WTC11 (cell line): ENCODE data around the gene IL1RAPL2. TPM values are rescaled to one million over a fixed set of nuclear protein-coding genes. Genes with fewer than 3 reads are reported as not detected.

Source experiments
- ATAC-seq: fragments of 200-7000 bp; cut with Tn5 transposase; 2 replicates; pipeline ENCODE4 v1.10.0; 2021; ENCODE audit warnings: mild to moderate bottlenecking, moderate library complexity
- CTCF ChIA-PET: fragments of 300-600 bp; sonication (Branson Sonifier 250); formaldehyde crosslinking; loops from one replicate; lab custom pipeline; 2021; ENCODE audit warnings: antibody characterized with exemption; lab: Charles Lee
- POLR2A ChIA-PET: fragments of 350-600 bp; sonication (Branson Sonifier 250); formaldehyde crosslinking; loops from one replicate; lab custom pipeline; 2021; ENCODE audit warnings: antibody characterized with exemption; lab: Charles Lee
- DNase-seq: peaks from one replicate; pipeline ENCODE4 v3.0.0; 2021; ENCODE audit warnings: low spot score
- H3K27ac Mint-ChIP-seq: 2 replicates; pipeline ENCODE4 v1.8.0; 2021; ENCODE audit warnings: mixed read lengths
- H3K27me3 Mint-ChIP-seq: 2 replicates; pipeline ENCODE4 v1.8.0; 2021; ENCODE audit warnings: low read depth, mild to moderate bottlenecking, moderate library complexity, mixed read lengths
- H3K36me3 Mint-ChIP-seq: 2 replicates; pipeline ENCODE4 v1.8.0; 2021; ENCODE audit warnings: mixed read lengths
- H3K4me1 Mint-ChIP-seq: 2 replicates; pipeline ENCODE4 v1.8.0; 2022; ENCODE audit warnings: mixed read lengths
- H3K4me3 Mint-ChIP-seq: 2 replicates; pipeline ENCODE4 v1.8.0; 2021; ENCODE audit warnings: mild to moderate bottlenecking, moderate library complexity, mixed read lengths
- H3K9me3 Mint-ChIP-seq: 2 replicates; pipeline ENCODE4 v1.8.0; 2021; ENCODE audit warnings: mixed read lengths
- ELF4 ChIP-seq: sonication (generic); formaldehyde crosslinking; IDR thresholded peaks from 2 replicates; pipeline ENCODE4 v1.8.1; 2022; ENCODE audit warnings: low read depth, mild to moderate bottlenecking, moderate library complexity, missing genetic modification reagents
- FOXJ3 ChIP-seq: sonication (generic); formaldehyde crosslinking; IDR thresholded peaks from 2 replicates; pipeline ENCODE4 v1.9.0; 2021; ENCODE audit warnings: missing genetic modification reagents, mild to moderate bottlenecking, borderline replicate concordance
- GRHL2 ChIP-seq: fragments of 250-450 bp; sonication (Bioruptor Pico); IDR thresholded peaks from 2 replicates; pipeline ENCODE4 v1.8.0; 2022; ENCODE audit warnings: mild to moderate bottlenecking, moderate library complexity; ENCODE audit not compliant: insufficient replicate concordance, severe bottlenecking
- HMGA2 ChIP-seq: fragments of 250-450 bp; sonication (Bioruptor Pico); IDR thresholded peaks from 2 replicates; pipeline ENCODE4 v1.4.0; 2021; ENCODE audit warnings: mild to moderate bottlenecking, moderate library complexity
- JUN ChIP-seq: sonication (generic); formaldehyde crosslinking; IDR thresholded peaks from 2 replicates; pipeline ENCODE4 v1.8.0; 2023; ENCODE audit warnings: mild to moderate bottlenecking, missing genetic modification reagents
- MYBL2 ChIP-seq: sonication (generic); formaldehyde crosslinking; IDR thresholded peaks from 2 replicates; pipeline ENCODE4 v1.8.1; 2023; ENCODE audit warnings: mild to moderate bottlenecking, moderate library complexity, missing genetic modification reagents
- NFE2L1 ChIP-seq: sonication (generic); formaldehyde crosslinking; IDR thresholded peaks from 2 replicates; pipeline ENCODE4 v1.8.1; 2023; ENCODE audit warnings: missing genetic modification reagents
- NR2C2 ChIP-seq: sonication (generic); formaldehyde crosslinking; IDR thresholded peaks from 2 replicates; pipeline ENCODE4 v1.8.0; 2022; ENCODE audit warnings: mild to moderate bottlenecking, missing genetic modification reagents
- RORB ChIP-seq: fragments of 250-450 bp; sonication (Bioruptor Pico); IDR thresholded peaks from 2 replicates; pipeline ENCODE4 v1.9.0; 2021; ENCODE audit warnings: mild to moderate bottlenecking
- TCF7 ChIP-seq: sonication (generic); formaldehyde crosslinking; IDR thresholded peaks from 2 replicates; pipeline ENCODE4 v1.8.0; 2022; ENCODE audit warnings: mild to moderate bottlenecking, low read depth, missing genetic modification reagents, moderate library complexity
- TP53 ChIP-seq: sonication (generic); formaldehyde crosslinking; IDR thresholded peaks from 2 replicates; pipeline ENCODE4 v1.8.1; 2023; ENCODE audit warnings: mild to moderate bottlenecking, missing genetic modification reagents
- ZNF121 ChIP-seq: sonication (generic); formaldehyde crosslinking; IDR thresholded peaks from 2 replicates; pipeline ENCODE4 v1.8.0; 2023; ENCODE audit warnings: missing genetic modification reagents
- ZNF416 ChIP-seq: fragments of 250-450 bp; sonication (Bioruptor Pico); IDR thresholded peaks from 2 replicates; pipeline ENCODE4 v1.9.0; 2021; ENCODE audit warnings: mild to moderate bottlenecking, inconsistent platforms
- total RNA-seq: library from RNA; stranded (reverse); gene quantifications from 3 replicates; pipeline ENCODE4 v1.2.3, GENCODE V29; 2021
- TF ChIP-seq, protein P1 (sequence below): sonication (generic); formaldehyde crosslinking; IDR thresholded peaks from 2 replicates; pipeline ENCODE4 v1.8.1; 2022; ENCODE audit warnings: low read depth, mild to moderate bottlenecking, moderate library complexity, missing genetic modification reagents, borderline replicate concordance
- TF ChIP-seq, protein P2 (sequence below): sonication (generic); formaldehyde crosslinking; IDR thresholded peaks from 2 replicates; pipeline ENCODE4 v1.8.1; 2023; ENCODE audit warnings: mild to moderate bottlenecking, moderate library complexity, missing genetic modification reagents
- TF ChIP-seq, protein P3 (sequence below): fragments of 200-600 bp; IDR thresholded peaks from 2 replicates; pipeline ENCODE4 v1.8.0; 2022; ENCODE audit warnings: antibody characterized with exemption
- TF ChIP-seq, protein P4 (sequence below): fragments of 250-450 bp; sonication (Bioruptor Pico); IDR thresholded peaks from 2 replicates; pipeline ENCODE4 v1.9.0; 2021; ENCODE audit warnings: moderate library complexity, mild to moderate bottlenecking, inconsistent platforms, borderline replicate concordance
- TF ChIP-seq, protein P5 (sequence below): sonication (generic); formaldehyde crosslinking; IDR thresholded peaks from 2 replicates; pipeline ENCODE4 v1.8.0; 2023; ENCODE audit warnings: missing genetic modification reagents
- TF ChIP-seq, protein P6 (sequence below): sonication (generic); formaldehyde crosslinking; IDR thresholded peaks from 2 replicates; pipeline ENCODE4 v1.8.1; 2023; ENCODE audit warnings: mild to moderate bottlenecking, missing genetic modification reagents, moderate library complexity
- TF ChIP-seq, protein P7 (sequence below): sonication (generic); formaldehyde crosslinking; IDR thresholded peaks from 2 replicates; pipeline ENCODE4 v1.8.1; 2022; ENCODE audit warnings: mild to moderate bottlenecking, missing genetic modification reagents, moderate library complexity, borderline replicate concordance
- TF ChIP-seq, protein P8 (sequence below): sonication (generic); formaldehyde crosslinking; IDR thresholded peaks from 2 replicates; pipeline ENCODE4 v1.8.0; 2022; ENCODE audit warnings: mild to moderate bottlenecking, missing genetic modification reagents
- TF ChIP-seq, protein P9 (sequence below): sonication (generic); formaldehyde crosslinking; IDR thresholded peaks from 2 replicates; pipeline ENCODE4 v1.8.0; 2022; ENCODE audit warnings: missing genetic modification reagents
- TF ChIP-seq, protein P10 (sequence below): sonication (generic); formaldehyde crosslinking; IDR thresholded peaks from 2 replicates; pipeline ENCODE4 v1.8.1; 2023; ENCODE audit warnings: mild to moderate bottlenecking, missing genetic modification reagents, moderate library complexity

Gene IL1RAPL2
- total RNA-seq, 1 experiment from 2014 or later, result 0.09 TPM

DNA sequence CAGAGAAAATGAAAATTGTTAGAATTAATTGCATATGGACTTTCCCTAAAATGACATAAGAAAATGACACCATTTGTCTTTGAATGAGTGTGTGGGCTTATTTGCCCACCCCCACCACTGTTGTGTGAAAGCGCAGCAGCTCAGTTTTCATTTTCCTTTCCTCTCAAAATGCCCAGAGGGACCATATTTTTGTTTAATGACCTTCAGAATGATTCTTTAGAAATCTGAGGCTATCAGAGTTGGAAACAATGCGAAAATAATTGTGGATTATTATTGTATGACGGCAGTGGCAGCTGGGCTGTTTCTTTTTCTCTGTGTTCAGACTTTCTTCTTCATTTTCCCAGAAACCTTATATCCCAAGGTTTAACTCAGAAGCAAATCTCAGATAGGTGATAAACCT is 699.1 kb downstream of the IL1RAPL2 start (continued):
- TF ChIP-seq, protein P1, sequence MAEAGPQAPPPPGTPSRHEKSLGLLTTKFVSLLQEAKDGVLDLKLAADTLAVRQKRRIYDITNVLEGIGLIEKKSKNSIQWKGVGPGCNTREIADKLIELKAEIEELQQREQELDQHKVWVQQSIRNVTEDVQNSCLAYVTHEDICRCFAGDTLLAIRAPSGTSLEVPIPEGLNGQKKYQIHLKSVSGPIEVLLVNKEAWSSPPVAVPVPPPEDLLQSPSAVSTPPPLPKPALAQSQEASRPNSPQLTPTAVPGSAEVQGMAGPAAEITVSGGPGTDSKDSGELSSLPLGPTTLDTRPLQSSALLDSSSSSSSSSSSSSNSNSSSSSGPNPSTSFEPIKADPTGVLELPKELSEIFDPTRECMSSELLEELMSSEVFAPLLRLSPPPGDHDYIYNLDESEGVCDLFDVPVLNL, result no peak
- no peak for TF ChIP-seq NFE2L1
- TF ChIP-seq, protein P2, sequence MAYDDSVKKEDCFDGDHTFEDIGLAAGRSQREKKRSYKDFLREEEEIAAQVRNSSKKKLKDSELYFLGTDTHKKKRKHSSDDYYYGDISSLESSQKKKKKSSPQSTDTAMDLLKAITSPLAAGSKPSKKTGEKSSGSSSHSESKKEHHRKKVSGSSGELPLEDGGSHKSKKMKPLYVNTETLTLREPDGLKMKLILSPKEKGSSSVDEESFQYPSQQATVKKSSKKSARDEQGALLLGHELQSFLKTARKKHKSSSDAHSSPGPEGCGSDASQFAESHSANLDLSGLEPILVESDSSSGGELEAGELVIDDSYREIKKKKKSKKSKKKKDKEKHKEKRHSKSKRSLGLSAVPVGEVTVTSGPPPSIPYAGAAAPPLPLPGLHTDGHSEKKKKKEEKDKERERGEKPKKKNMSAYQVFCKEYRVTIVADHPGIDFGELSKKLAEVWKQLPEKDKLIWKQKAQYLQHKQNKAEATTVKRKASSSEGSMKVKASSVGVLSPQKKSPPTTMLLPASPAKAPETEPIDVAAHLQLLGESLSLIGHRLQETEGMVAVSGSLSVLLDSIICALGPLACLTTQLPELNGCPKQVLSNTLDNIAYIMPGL (CRISPR knock-in tag), result no peak
- TF ChIP-seq, all 79 proteins: peak for 0

DNA sequence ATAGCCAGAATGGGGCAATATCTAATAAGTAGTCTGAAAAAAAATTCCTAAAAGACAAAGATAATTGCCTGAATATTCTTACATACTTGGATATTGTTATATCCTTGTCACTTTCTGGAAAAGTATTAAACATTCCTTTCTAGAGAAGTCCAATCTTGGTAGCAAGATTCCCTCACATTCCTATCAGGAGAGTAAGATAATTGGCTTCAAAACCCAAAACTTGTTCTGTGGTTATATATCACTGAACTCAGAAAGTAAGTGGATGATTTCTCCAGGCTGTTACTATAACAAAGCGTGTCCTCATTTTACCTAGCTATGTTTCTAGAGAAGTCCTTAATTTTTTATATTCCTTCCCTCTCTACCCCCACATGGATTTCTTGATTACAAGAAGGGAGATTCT is 700.5 kb downstream of the IL1RAPL2 start:
- no peak overlapping the region for H3K4me3 Mint-ChIP-seq
- CTCF ChIA-PET, result no interaction called here
- no peaks in the 10 kb centered on the region for H3K36me3 Mint-ChIP-seq

More for the DNA sequence above, 700.5 kb downstream of the IL1RAPL2 start:
- Mint-ChIP-seq H3K27ac (no peak overlapping the region), H3K4me1 (peaks cover 3% of the 10 kb centered on the region; the same call in 1 of the 2 replicates), H3K27me3 (no peaks in the 10 kb centered on the region), H3K9me3 (no peaks in the 10 kb centered on the region)
- ATAC-seq (no peak), DNase-seq (no peak)
- no peak for TF ChIP-seq NR2C2 (CRISPR knock-in tag)
- TF ChIP-seq, protein P3, sequence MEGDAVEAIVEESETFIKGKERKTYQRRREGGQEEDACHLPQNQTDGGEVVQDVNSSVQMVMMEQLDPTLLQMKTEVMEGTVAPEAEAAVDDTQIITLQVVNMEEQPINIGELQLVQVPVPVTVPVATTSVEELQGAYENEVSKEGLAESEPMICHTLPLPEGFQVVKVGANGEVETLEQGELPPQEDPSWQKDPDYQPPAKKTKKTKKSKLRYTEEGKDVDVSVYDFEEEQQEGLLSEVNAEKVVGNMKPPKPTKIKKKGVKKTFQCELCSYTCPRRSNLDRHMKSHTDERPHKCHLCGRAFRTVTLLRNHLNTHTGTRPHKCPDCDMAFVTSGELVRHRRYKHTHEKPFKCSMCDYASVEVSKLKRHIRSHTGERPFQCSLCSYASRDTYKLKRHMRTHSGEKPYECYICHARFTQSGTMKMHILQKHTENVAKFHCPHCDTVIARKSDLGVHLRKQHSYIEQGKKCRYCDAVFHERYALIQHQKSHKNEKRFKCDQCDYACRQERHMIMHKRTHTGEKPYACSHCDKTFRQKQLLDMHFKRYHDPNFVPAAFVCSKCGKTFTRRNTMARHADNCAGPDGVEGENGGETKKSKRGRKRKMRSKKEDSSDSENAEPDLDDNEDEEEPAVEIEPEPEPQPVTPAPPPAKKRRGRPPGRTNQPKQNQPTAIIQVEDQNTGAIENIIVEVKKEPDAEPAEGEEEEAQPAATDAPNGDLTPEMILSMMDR, result no peak
- TF ChIP-seq, protein P4, sequence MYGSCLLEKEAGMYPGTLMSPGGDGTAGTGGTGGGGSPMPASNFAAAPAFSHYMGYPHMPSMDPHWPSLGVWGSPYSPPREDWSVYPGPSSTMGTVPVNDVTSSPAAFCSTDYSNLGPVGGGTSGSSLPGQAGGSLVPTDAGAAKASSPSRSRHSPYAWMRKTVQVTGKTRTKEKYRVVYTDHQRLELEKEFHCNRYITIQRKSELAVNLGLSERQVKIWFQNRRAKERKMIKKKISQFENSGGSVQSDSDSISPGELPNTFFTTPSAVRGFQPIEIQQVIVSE (CRISPR knock-in tag), result no peak
- TF ChIP-seq JUN (CRISPR knock-in tag), result no peak
- TF ChIP-seq TP53, result no peak
- TF ChIP-seq MYBL2 (CRISPR knock-in tag), result no peak
- TF ChIP-seq HMGA2, result no peak
- TF ChIP-seq, protein P5, sequence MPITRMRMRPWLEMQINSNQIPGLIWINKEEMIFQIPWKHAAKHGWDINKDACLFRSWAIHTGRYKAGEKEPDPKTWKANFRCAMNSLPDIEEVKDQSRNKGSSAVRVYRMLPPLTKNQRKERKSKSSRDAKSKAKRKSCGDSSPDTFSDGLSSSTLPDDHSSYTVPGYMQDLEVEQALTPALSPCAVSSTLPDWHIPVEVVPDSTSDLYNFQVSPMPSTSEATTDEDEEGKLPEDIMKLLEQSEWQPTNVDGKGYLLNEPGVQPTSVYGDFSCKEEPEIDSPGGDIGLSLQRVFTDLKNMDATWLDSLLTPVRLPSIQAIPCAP (CRISPR knock-in tag), result no peak
- no peak for TF ChIP-seq FOXJ3 (CRISPR knock-in tag)
- TF ChIP-seq, protein P6, sequence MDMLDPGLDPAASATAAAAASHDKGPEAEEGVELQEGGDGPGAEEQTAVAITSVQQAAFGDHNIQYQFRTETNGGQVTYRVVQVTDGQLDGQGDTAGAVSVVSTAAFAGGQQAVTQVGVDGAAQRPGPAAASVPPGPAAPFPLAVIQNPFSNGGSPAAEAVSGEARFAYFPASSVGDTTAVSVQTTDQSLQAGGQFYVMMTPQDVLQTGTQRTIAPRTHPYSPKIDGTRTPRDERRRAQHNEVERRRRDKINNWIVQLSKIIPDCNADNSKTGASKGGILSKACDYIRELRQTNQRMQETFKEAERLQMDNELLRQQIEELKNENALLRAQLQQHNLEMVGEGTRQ (CRISPR knock-in tag), result no peak
- TF ChIP-seq, protein P7, sequence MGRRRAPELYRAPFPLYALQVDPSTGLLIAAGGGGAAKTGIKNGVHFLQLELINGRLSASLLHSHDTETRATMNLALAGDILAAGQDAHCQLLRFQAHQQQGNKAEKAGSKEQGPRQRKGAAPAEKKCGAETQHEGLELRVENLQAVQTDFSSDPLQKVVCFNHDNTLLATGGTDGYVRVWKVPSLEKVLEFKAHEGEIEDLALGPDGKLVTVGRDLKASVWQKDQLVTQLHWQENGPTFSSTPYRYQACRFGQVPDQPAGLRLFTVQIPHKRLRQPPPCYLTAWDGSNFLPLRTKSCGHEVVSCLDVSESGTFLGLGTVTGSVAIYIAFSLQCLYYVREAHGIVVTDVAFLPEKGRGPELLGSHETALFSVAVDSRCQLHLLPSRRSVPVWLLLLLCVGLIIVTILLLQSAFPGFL (CRISPR knock-in tag), result no peak
- TF ChIP-seq GRHL2 (CRISPR knock-in tag), result no peak
- TF ChIP-seq, protein P8, sequence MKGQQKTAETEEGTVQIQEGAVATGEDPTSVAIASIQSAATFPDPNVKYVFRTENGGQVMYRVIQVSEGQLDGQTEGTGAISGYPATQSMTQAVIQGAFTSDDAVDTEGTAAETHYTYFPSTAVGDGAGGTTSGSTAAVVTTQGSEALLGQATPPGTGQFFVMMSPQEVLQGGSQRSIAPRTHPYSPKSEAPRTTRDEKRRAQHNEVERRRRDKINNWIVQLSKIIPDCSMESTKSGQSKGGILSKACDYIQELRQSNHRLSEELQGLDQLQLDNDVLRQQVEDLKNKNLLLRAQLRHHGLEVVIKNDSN (CRISPR knock-in tag), result no peak
- TF ChIP-seq, protein P9, sequence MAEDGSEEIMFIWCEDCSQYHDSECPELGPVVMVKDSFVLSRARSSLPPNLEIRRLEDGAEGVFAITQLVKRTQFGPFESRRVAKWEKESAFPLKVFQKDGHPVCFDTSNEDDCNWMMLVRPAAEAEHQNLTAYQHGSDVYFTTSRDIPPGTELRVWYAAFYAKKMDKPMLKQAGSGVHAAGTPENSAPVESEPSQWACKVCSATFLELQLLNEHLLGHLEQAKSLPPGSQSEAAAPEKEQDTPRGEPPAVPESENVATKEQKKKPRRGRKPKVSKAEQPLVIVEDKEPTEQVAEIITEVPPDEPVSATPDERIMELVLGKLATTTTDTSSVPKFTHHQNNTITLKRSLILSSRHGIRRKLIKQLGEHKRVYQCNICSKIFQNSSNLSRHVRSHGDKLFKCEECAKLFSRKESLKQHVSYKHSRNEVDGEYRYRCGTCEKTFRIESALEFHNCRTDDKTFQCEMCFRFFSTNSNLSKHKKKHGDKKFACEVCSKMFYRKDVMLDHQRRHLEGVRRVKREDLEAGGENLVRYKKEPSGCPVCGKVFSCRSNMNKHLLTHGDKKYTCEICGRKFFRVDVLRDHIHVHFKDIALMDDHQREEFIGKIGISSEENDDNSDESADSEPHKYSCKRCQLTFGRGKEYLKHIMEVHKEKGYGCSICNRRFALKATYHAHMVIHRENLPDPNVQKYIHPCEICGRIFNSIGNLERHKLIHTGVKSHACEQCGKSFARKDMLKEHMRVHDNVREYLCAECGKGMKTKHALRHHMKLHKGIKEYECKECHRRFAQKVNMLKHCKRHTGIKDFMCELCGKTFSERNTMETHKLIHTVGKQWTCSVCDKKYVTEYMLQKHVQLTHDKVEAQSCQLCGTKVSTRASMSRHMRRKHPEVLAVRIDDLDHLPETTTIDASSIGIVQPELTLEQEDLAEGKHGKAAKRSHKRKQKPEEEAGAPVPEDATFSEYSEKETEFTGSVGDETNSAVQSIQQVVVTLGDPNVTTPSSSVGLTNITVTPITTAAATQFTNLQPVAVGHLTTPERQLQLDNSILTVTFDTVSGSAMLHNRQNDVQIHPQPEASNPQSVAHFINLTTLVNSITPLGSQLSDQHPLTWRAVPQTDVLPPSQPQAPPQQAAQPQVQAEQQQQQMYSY (CRISPR knock-in tag), result no peak
- no peak for TF ChIP-seq TCF7 (CRISPR knock-in tag)
- TF ChIP-seq ZNF121 (CRISPR knock-in tag), result no peak
- TF ChIP-seq, protein P10, sequence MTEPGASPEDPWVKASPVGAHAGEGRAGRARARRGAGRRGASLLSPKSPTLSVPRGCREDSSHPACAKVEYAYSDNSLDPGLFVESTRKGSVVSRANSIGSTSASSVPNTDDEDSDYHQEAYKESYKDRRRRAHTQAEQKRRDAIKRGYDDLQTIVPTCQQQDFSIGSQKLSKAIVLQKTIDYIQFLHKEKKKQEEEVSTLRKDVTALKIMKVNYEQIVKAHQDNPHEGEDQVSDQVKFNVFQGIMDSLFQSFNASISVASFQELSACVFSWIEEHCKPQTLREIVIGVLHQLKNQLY, result no peak
- TF ChIP-seq ZNF416 (CRISPR knock-in tag), result no peak
- TF ChIP-seq RORB (CRISPR knock-in tag), result no peak
- no peak for TF ChIP-seq ELF4 (CRISPR knock-in tag)
- POLR2A ChIA-PET, result interaction anchor here (0.7 kb wide), 1 partner anchor 11 kb away, joined by 3 read pairs; no protein-coding TSS in a partner anchor
